Endodermal cell (in vitro differentiated cells): ENCODE results near the gene BCORL1. TPM values are rescaled to one million over a fixed set of nuclear protein-coding genes. Genes with fewer than 3 reads are reported as not detected.

Experiments
- DNase-seq: peaks from one replicate; pipeline ENCODE4 v3.0.0-alpha.2; 2017
- H3K27ac ChIP-seq: 2 replicates; pipeline ENCODE4 v1.5.1; 2013; ENCODE audit warnings: mild to moderate bottlenecking, low read depth, low read length, moderate library complexity
- H3K27me3 ChIP-seq: 2 replicates; pipeline ENCODE4 v1.6.1; 2013; ENCODE audit warnings: mild to moderate bottlenecking, low read length, moderate library complexity; ENCODE audit not compliant: insufficient read depth, control insufficient read depth, poor library complexity, severe bottlenecking
- H3K36me3 ChIP-seq: 2 replicates; pipeline ENCODE4 v1.7.0; 2013; ENCODE audit warnings: mild to moderate bottlenecking, low read length, moderate library complexity; ENCODE audit not compliant: control insufficient read depth, insufficient read depth
- H3K4me1 ChIP-seq: one replicate; pipeline ENCODE4 v1.7.0; 2013; ENCODE audit warnings: low read length; ENCODE audit not compliant: control insufficient read depth, insufficient read depth
- H3K4me3 ChIP-seq: 2 replicates; pipeline ENCODE4 v1.5.1; 2013; ENCODE audit warnings: mild to moderate bottlenecking, low read length, moderate library complexity
- H3K9ac ChIP-seq: 2 replicates; pipeline ENCODE4 v1.6.1; 2013; ENCODE audit warnings: mild to moderate bottlenecking, low read length, moderate library complexity; ENCODE audit not compliant: poor library complexity, severe bottlenecking; ENCODE audit errors: extremely low read depth
- H3K9me3 ChIP-seq: 2 replicates; pipeline ENCODE4 v1.6.1; 2013; ENCODE audit warnings: mild to moderate bottlenecking, low read length, moderate library complexity; ENCODE audit not compliant: control insufficient read depth
- H3K27ac Mint-ChIP-seq: 2 replicates; pipeline ENCODE4 v1.8.0; 2020; ENCODE audit warnings: mixed read lengths
- H3K27me3 Mint-ChIP-seq: 2 replicates; pipeline ENCODE4 v1.8.0; 2021; ENCODE audit warnings: mild to moderate bottlenecking, mixed read lengths; ENCODE audit not compliant: insufficient read depth
- H3K36me3 Mint-ChIP-seq: 2 replicates; pipeline ENCODE4 v1.8.0; 2020; ENCODE audit warnings: low read depth, mixed read lengths
- H3K4me1 Mint-ChIP-seq: 2 replicates; pipeline ENCODE4 v1.8.0; 2020; ENCODE audit warnings: mixed read lengths
- H3K4me3 Mint-ChIP-seq: 2 replicates; pipeline ENCODE4 v1.8.0; 2020; ENCODE audit warnings: mild to moderate bottlenecking, moderate library complexity, mixed read lengths
- H3K9me3 Mint-ChIP-seq: 2 replicates; pipeline ENCODE4 v1.8.0; 2020; ENCODE audit warnings: mild to moderate bottlenecking, mixed read lengths
- CTCF ChIP-seq: fragments of 200-600 bp; sonication (generic); conservative IDR thresholded peaks from 2 replicates; pipeline ENCODE4 v1.5.0; 2021; ENCODE audit warnings: antibody characterized with exemption, mild to moderate bottlenecking
- WGBS, 2 experiments: methylation state at CpG; one replicate each; pipeline versions ENCODE4 v1.1.5 to v1.1.7; 2013; ENCODE audit warnings: missing lambda C conversion rate in 2 of 2, mixed read lengths in 1 of 2; ENCODE audit not compliant: insufficient coverage in 1 of 2, insufficient read length in 1 of 2; 5-methylcytosine and 5-hydroxymethylcytosine counted together
- total RNA-seq, 2 donors: library from RNA; stranded (reverse); fragmentation: NEBNext Ultra II Directional in 1 of 2; extraction: Animal tissue kit (Norgen Biotek cat#: 25700) in 1 of 2; gene quantifications; 2 replicates in 1 of 2; 3 replicates in 1 of 2; pipeline ENCODE4 v1.2.1, GENCODE V29; 2021

The BCORL1 gene
- total RNA-seq, 2 donors from 2014 or later, result 24.5 to 29.9 TPM

DNA sequence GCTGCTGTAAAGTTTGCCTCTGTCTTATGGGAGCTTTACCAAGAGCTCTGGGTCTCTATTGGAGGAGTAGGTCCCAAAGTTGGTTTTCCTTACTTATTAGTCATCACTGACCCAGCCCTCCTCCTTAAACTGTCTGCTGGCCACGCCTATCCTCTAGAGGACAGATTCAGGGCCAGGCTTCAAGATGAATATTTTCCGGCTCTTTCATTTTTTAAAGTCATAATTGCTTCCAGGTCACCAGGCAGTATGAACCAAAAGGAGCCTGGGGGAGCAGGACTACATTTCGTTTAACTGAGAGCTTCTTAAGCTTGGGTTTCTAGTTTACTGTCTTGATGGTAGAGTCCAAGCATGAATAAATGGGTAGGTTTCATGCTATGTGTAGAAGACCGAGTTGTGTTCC, 13.7 kb downstream of the BCORL1 start:
- Mint-ChIP-seq H3K36me3 (peaks cover 14% of the 10 kb centered on the region), H3K9me3 (peaks cover 31% of the 10 kb centered on the region), H3K4me1 (peaks cover 4% of the 10 kb centered on the region), H3K4me3 (no peak overlapping the region), H3K27ac (no peak overlapping the region), H3K27me3 (no peaks in the 10 kb centered on the region)
- Histone ChIP-seq H3K9ac (no peak overlapping the region), H3K27me3 (no peaks in the 10 kb centered on the region), H3K36me3 (no peaks in the 10 kb centered on the region), H3K9me3 (no peaks in the 10 kb centered on the region), H3K27ac (no peak overlapping the region), H3K4me1 (no peaks in the 10 kb centered on the region), H3K4me3 (no peak overlapping the region)
- 84% methylated on average over 4 of the region's 4 CpGs; no CpG with 5 or more reads in 1 of the 2 experiments for WGBS, 2 experiments
- no peak for TF ChIP-seq CTCF
- no peak for DNase-seq

- H3K4me1 ChIP-seq, result no peaks in the 10 kb centered on the region
- no peak overlapping the region for H3K4me3 Mint-ChIP-seq
Observed at GRCh38 chrX:129997086-129997485, 14.7 kb downstream of the BCORL1 start.

DNA sequence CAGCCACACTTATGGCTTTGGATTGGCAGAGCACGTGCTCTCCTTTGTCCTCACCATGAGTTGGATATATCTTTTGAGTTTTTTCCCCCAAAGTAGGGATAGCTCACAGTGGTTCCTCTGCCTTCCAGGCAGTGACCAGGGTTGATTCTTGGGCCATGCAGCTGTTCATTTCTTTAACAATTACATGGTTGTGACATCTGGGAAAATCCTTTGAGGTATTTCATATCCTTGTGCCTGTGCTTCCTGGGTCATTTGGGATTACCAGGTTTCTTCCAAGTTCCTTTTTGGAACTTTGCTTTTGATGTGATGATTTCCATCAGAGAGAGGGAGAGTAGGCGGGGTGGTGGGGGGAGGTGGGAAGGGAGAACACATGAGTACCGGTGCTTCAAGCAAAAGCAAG, 15.6 kb downstream of the BCORL1 start:
- no peak for DNase-seq
- peaks cover 14% of the 10 kb centered on the region for H3K36me3 Mint-ChIP-seq
- H3K9me3 Mint-ChIP-seq, result peaks cover 40% of the 10 kb centered on the region
- no peaks in the 10 kb centered on the region for H3K36me3 ChIP-seq
- no peaks in the 10 kb centered on the region for H3K27me3 ChIP-seq
- H3K27ac Mint-ChIP-seq, result no peak overlapping the region
- 95% methylated on average over 3 of the region's 3 CpGs; no CpG with 5 or more reads in 1 of the 2 experiments for WGBS, 2 experiments
- no peaks in the 10 kb centered on the region for H3K27me3 Mint-ChIP-seq
- no peak overlapping the region for H3K27ac ChIP-seq
- H3K4me3 Mint-ChIP-seq, result no peak overlapping the region
- H3K4me1 Mint-ChIP-seq, result peaks cover 4% of the 10 kb centered on the region
- no peaks in the 10 kb centered on the region for H3K9me3 ChIP-seq
- H3K9ac ChIP-seq, result no peak overlapping the region
- no peak for TF ChIP-seq CTCF
- no peaks in the 10 kb centered on the region for H3K4me1 ChIP-seq
- H3K4me3 ChIP-seq, result no peak overlapping the region

More at GRCh38 chrX:129997086-129997485, 14.7 kb downstream of the BCORL1 start:
- no peak for DNase-seq
- H3K27me3 ChIP-seq, result no peaks in the 10 kb centered on the region
- no peak for TF ChIP-seq CTCF
- Mint-ChIP-seq H3K9me3 (peaks cover 37% of the 10 kb centered on the region), H3K36me3 (peaks cover 14% of the 10 kb centered on the region), H3K27ac (no peak overlapping the region), H3K4me1 (peaks cover 4% of the 10 kb centered on the region), H3K27me3 (no peaks in the 10 kb centered on the region)
- no peak overlapping the region for H3K4me3 ChIP-seq
- WGBS, 2 experiments, result 86 to 94% methylated on average over 1 to 5 of the region's 5 CpGs
- H3K9ac ChIP-seq, result no peak overlapping the region
- no peaks in the 10 kb centered on the region for H3K9me3 ChIP-seq
- no peaks in the 10 kb centered on the region for H3K36me3 ChIP-seq
- H3K27ac ChIP-seq, result no peak overlapping the region
